ENCODE measurements around the gene VWF. TPM values are rescaled to one million over a fixed set of nuclear protein-coding genes. Genes with fewer than 3 reads are reported as not detected.
A peak's percentile ranks its signal among the peaks of the same experiment; 100 is the strongest.

Gene VWF
- total RNA-seq, 1 experiment from 2014 or later, result 0.41 TPM

GRCh38 chr12:5966486-5967095 lies 157.9 kb downstream of the VWF start:
- Mint-ChIP-seq H3K9me3 (ENCODE audit: unreplicated experiment) (no peaks in the 10 kb centered on the region), H3K27ac (ENCODE audit: unreplicated experiment) (no peak overlapping the region), H3K4me3 (ENCODE audit: unreplicated experiment) (no peak overlapping the region), H3K36me3 (ENCODE audit: insufficient read depth, unreplicated experiment) (no peaks in the 10 kb centered on the region), H3K4me1 (ENCODE audit: low read depth, unreplicated experiment) (no peaks in the 10 kb centered on the region), H3K27me3 (ENCODE audit: insufficient read depth, unreplicated experiment) (peaks cover 20% of the 10 kb centered on the region)
- CTCF ChIA-PET, result interaction anchor here (0.6 to 1.3 kb wide), 5 partner anchors 15 to 243 kb away, joined by 3 to 6 read pairs (median 4); no protein-coding TSS in a partner anchor
- H3K27me3 ChIP-seq (replicated peaks; ENCODE audit: control insufficient read depth, insufficient read depth, low read length), result no peaks in the 10 kb centered on the region; the same call in 1 of the 2 replicates
- no peaks in the 10 kb centered on the region for H3K36me3 ChIP-seq (ENCODE audit: control insufficient read depth, insufficient read depth, low read length)
- TF ChIP-seq CTCF (IDR thresholded peaks at IDR 0.05; ENCODE audit: insufficient read depth in 1 of 2, low read depth in 1 of 2, low read length in 1 of 2, severe bottlenecking in 1 of 2, unreplicated experiment in 1 of 2), result no peak
- intact Hi-C loops (cut with micrococcal nuclease; ENCODE audit: unreplicated experiment), result no loop called here
- no peaks in the 10 kb centered on the region for H3K4me1 ChIP-seq
- H3K9me3 ChIP-seq, result no peaks in the 10 kb centered on the region
- BruUV-seq (replicated peaks), result no TSS peak
- no peak for DNase-seq
- no peak overlapping the region for H3K4me3 ChIP-seq (ENCODE audit: low read depth, low read length)
- POLR2A ChIA-PET, result no interaction called here

GRCh38 chr12:5965950-5966383 lies 158.5 kb downstream of the VWF start:
- H3K4me3 Mint-ChIP-seq (ENCODE audit: unreplicated experiment), result no peak overlapping the region
- H3K4me1 Mint-ChIP-seq (ENCODE audit: low read depth, unreplicated experiment), result no peaks in the 10 kb centered on the region
- POLR2A ChIA-PET, result no interaction called here
- BruUV-seq (replicated peaks), result no TSS peak
- no peaks in the 10 kb centered on the region for H3K36me3 Mint-ChIP-seq (ENCODE audit: insufficient read depth, unreplicated experiment)
- no peaks in the 10 kb centered on the region for H3K9me3 ChIP-seq
- peaks cover 20% of the 10 kb centered on the region for H3K27me3 Mint-ChIP-seq (ENCODE audit: insufficient read depth, unreplicated experiment)
- H3K36me3 ChIP-seq (ENCODE audit: control insufficient read depth, insufficient read depth, low read length), result no peaks in the 10 kb centered on the region
- H3K9me3 Mint-ChIP-seq (ENCODE audit: unreplicated experiment), result no peaks in the 10 kb centered on the region
- intact Hi-C loops (cut with micrococcal nuclease; ENCODE audit: unreplicated experiment), result loop anchor here (1.0 kb wide), 1 partner anchor 74 kb away; no protein-coding TSS in a partner anchor
- TF ChIP-seq CTCF (IDR thresholded peaks at IDR 0.05; ENCODE audit: insufficient read depth in 1 of 2, low read depth in 1 of 2, low read length in 1 of 2, severe bottlenecking in 1 of 2, unreplicated experiment in 1 of 2), result peak; percentile 90 to 96
- no peaks in the 10 kb centered on the region for H3K4me1 ChIP-seq
- CTCF ChIA-PET, result interaction anchor here (1.3 to 1.4 kb wide), 2 partner anchors 16 to 71 kb away, joined by 4 to 6 read pairs; no protein-coding TSS in a partner anchor
- no peak overlapping the region for H3K27ac Mint-ChIP-seq (ENCODE audit: unreplicated experiment)
- no peak overlapping the region for H3K4me3 ChIP-seq (ENCODE audit: low read depth, low read length)
- peak in 1 of 2 experiments; percentile 76 for DNase-seq
- no peaks in the 10 kb centered on the region; the same call in 1 of the 2 replicates for H3K27me3 ChIP-seq (replicated peaks; ENCODE audit: control insufficient read depth, insufficient read depth, low read length)

GRCh38 chr12:5964913-5965900 lies 159.3 kb downstream of the VWF start:
- Mint-ChIP-seq H3K36me3 (ENCODE audit: insufficient read depth, unreplicated experiment) (no peaks in the 10 kb centered on the region), H3K9me3 (ENCODE audit: unreplicated experiment) (no peaks in the 10 kb centered on the region), H3K27ac (ENCODE audit: unreplicated experiment) (no peak overlapping the region), H3K4me3 (ENCODE audit: unreplicated experiment) (no peak overlapping the region), H3K27me3 (ENCODE audit: insufficient read depth, unreplicated experiment) (peaks cover 19% of the 10 kb centered on the region), H3K4me1 (ENCODE audit: low read depth, unreplicated experiment) (no peaks in the 10 kb centered on the region)
- CTCF ChIA-PET, result interaction anchor here (1.3 to 1.4 kb wide), 3 partner anchors 16 to 72 kb away, joined by 4 to 6 read pairs (median 4); no protein-coding TSS in a partner anchor
- Histone ChIP-seq H3K9me3 (no peaks in the 10 kb centered on the region), H3K4me3 (ENCODE audit: low read depth, low read length) (no peak overlapping the region), H3K4me1 (no peaks in the 10 kb centered on the region), H3K27me3 (replicated peaks; ENCODE audit: control insufficient read depth, insufficient read depth, low read length) (no peaks in the 10 kb centered on the region; the same call in 1 of the 2 replicates), H3K36me3 (ENCODE audit: control insufficient read depth, insufficient read depth, low read length) (no peaks in the 10 kb centered on the region)
- no peak for DNase-seq
- intact Hi-C loops (cut with micrococcal nuclease; ENCODE audit: unreplicated experiment), result loop anchor here (1.0 kb wide), 1 partner anchor 75 kb away; no protein-coding TSS in a partner anchor
- BruUV-seq (replicated peaks), result no TSS peak
- POLR2A ChIA-PET, result no interaction called here
- TF ChIP-seq CTCF (IDR thresholded peaks at IDR 0.05; ENCODE audit: insufficient read depth in 1 of 2, low read depth in 1 of 2, low read length in 1 of 2, severe bottlenecking in 1 of 2, unreplicated experiment in 1 of 2), result no peak

Data from Caco-2 (cell line).